Measurements from ENCODE around the gene KRTAP10-3.
"Not testable (repeated sequence)": the region's sequence is repeated elsewhere in the genome, so short reads cannot be mapped to it uniquely, and the experiment has no call there.

KRTAP10-3 gene

DNA sequence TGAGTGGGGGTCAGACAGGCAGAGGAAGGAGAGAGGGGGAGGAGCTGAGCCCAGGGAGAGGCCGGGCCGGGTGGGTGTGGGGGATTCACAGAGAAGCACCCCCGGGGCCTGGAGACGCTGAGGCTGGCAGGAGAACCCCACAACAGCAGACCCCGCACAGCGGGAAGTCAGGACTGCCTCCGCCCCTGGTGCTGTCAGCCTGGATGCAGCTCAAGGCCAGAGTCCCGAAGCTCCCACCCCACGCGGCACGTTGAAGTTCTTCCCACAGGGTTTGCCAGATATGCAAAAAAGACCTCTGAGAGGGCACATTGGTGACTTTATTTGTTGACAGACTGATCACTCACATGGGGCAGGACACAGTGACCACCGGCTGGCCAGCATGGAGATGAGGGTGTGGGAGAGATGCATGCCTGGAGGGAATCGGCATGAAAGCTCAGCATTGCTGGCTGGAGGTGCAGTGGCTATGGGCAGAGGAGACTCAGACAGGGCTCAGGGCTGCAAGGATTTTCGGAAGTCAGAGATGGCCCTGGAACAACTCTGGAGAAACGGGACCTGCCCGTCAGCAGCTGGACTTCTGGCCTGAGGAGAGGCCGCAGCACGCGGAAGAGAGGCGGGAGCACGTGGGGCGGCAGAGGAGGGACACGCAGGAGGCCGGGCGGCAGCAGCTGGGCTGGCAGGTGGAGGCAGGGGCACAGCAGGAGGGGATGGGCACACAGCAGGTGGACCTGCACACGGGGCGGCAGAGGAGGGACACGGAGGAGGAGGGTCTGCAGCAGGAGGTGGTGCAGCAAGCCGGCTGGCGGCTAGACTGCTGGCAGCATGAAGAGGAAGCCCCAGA, 885 bp downstream of the KRTAP10-3 start:
- Histone ChIP-seq H3K27ac (ENCODE audit: insufficient read depth, low read length, poor library complexity, severe bottlenecking) (no peak overlapping the region), H3K9me3 (ENCODE audit: control insufficient read depth, low read length) (no peaks in the 10 kb centered on the region)

DNA sequence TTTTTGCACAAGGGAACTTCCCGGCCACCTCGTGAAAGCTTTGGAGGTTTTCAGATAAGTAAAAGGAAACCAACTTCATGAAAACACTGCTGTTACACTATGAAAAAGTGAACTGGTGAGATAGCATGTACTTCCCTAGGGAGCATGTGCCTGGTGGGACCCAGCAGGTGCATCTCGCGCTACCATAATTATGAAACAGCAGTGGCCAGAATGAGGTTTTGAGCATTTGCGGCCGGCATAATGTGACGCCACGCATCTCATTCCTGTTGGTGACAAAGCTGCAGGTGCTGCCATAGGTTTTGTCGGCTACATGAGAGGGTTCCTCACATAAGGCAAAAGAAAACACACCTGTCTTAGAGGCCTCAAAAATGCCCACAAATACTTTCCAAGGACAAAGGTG, 1.7 kb downstream of the KRTAP10-3 start:
- Histone ChIP-seq H3K27me3 (replicated peaks; ENCODE audit: control insufficient read depth, insufficient read depth, low read length, poor library complexity, severe bottlenecking) (no peaks in the 10 kb centered on the region), H3K27ac (ENCODE audit: insufficient read depth, low read length, poor library complexity, severe bottlenecking) (no peak overlapping the region), H3K4me3 (ENCODE audit: insufficient read depth, low read depth, low read length, poor library complexity, severe bottlenecking) (no peak overlapping the region), H3K36me3 (ENCODE audit: control insufficient read depth, insufficient read depth, low read length) (no peaks in the 10 kb centered on the region), H3K9me3 (ENCODE audit: control insufficient read depth, low read length) (no peaks in the 10 kb centered on the region), H3K4me1 (ENCODE audit: control insufficient read depth, insufficient read depth, low read length, poor library complexity, severe bottlenecking) (no peaks in the 10 kb centered on the region)
- DNase-seq = no peak

More for the DNA sequence above, 885 bp downstream of the KRTAP10-3 start:
- Histone ChIP-seq H3K4me1 (ENCODE audit: control insufficient read depth, insufficient read depth, low read length, poor library complexity, severe bottlenecking) (no peaks in the 10 kb centered on the region), H3K36me3 (ENCODE audit: control insufficient read depth, insufficient read depth, low read length) (no peaks in the 10 kb centered on the region), H3K4me3 (ENCODE audit: insufficient read depth, low read depth, low read length, poor library complexity, severe bottlenecking) (no peak overlapping the region), H3K27me3 (replicated peaks; ENCODE audit: control insufficient read depth, insufficient read depth, low read length, poor library complexity, severe bottlenecking) (no peaks in the 10 kb centered on the region)
- DNase-seq = no peak

DNA sequence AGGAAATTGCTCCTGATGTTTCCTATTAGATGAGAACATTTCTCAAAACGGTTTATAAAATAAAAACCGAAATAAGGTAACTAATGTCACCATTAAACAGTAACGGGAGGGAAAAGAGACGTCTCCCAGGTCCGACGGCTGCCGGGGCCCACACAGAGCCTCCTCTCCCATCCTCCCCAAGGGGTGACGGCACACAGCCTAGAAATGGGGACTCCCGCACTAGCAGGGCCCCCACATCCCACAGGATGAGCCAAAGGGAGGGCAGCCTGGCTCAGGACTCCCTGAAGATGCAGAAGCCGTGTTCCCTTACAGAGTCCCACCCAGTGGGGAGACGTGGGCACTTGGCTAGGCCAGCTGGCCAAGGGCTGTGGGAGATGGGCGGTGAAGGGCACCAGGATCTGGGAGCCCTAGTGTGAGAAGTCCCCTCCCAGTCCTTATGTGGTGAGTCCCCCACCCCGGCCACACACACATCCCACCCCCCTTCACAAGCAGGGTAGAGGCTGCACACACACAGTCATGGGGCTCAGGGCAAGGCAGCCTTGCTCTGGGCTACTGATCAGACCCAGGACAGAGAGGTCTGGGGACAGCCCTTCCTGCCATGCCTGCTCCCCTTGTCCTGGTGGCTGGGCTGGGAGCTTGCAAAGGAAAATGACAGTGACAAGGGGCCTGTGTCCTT, 3.3 kb downstream of the KRTAP10-3 start:
- Histone ChIP-seq H3K4me1 (ENCODE audit: control insufficient read depth, insufficient read depth, low read length, poor library complexity, severe bottlenecking) (no peaks in the 10 kb centered on the region), H3K36me3 (ENCODE audit: control insufficient read depth, insufficient read depth, low read length) (no peaks in the 10 kb centered on the region), H3K4me3 (ENCODE audit: insufficient read depth, low read depth, low read length, poor library complexity, severe bottlenecking) (no peak overlapping the region), H3K27ac (ENCODE audit: insufficient read depth, low read length, poor library complexity, severe bottlenecking) (no peak overlapping the region), H3K27me3 (replicated peaks; ENCODE audit: control insufficient read depth, insufficient read depth, low read length, poor library complexity, severe bottlenecking) (no peaks in the 10 kb centered on the region), H3K9me3 (ENCODE audit: control insufficient read depth, low read length) (no peaks in the 10 kb centered on the region)
- DNase-seq = no peak

- H3K4me1 ChIP-seq (ENCODE audit: control insufficient read depth, insufficient read depth, low read length, poor library complexity, severe bottlenecking) = peaks cover 4% of the 10 kb centered on the region
- no peaks in the 10 kb centered on the region for H3K9me3 ChIP-seq (ENCODE audit: control insufficient read depth, low read length)
- no peak overlapping the region for H3K4me3 ChIP-seq (ENCODE audit: insufficient read depth, low read depth, low read length, poor library complexity, severe bottlenecking)
- DNase-seq = no peak
- no peaks in the 10 kb centered on the region for H3K36me3 ChIP-seq (ENCODE audit: control insufficient read depth, insufficient read depth, low read length)
- H3K27ac ChIP-seq (ENCODE audit: insufficient read depth, low read length, poor library complexity, severe bottlenecking) = no peak overlapping the region
- no peaks in the 10 kb centered on the region for H3K27me3 ChIP-seq (replicated peaks; ENCODE audit: control insufficient read depth, insufficient read depth, low read length, poor library complexity, severe bottlenecking)
Observed at GRCh38 chr21:44552681-44553080, 5.9 kb downstream of the KRTAP10-3 start.

DNA sequence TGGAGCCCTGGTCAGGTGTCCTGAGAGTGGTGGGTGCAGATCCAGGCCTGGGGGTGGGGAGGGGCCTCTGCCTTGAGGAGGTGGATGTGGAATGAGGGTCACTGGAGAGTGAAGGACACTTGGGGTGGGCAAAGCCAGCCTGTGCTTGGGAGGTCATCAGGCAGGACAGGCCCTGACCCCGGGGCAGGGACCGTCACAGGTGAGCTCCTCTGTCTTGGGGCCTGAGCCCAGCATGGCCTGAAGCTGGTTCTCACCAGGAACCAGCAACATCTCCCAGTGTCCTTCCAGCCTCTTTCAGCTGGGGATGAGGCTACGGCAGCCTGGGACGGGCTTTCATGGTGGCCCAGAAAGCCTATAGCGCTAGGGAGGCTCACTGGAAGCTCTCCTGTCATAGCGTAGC, 6.5 kb downstream of the KRTAP10-3 start:
- Histone ChIP-seq H3K36me3 (ENCODE audit: control insufficient read depth, insufficient read depth, low read length) (no peaks in the 10 kb centered on the region), H3K27ac (ENCODE audit: insufficient read depth, low read length, poor library complexity, severe bottlenecking) (no peak overlapping the region), H3K4me1 (ENCODE audit: control insufficient read depth, insufficient read depth, low read length, poor library complexity, severe bottlenecking) (peaks cover 9% of the 10 kb centered on the region), H3K27me3 (replicated peaks; ENCODE audit: control insufficient read depth, insufficient read depth, low read length, poor library complexity, severe bottlenecking) (no peaks in the 10 kb centered on the region), H3K9me3 (ENCODE audit: control insufficient read depth, low read length) (no peaks in the 10 kb centered on the region), H3K4me3 (ENCODE audit: insufficient read depth, low read depth, low read length, poor library complexity, severe bottlenecking) (no peak overlapping the region)
- no peak for DNase-seq

- no peak within 1 kb of the TSS for H3K4me3 ChIP-seq (ENCODE audit: insufficient read depth, low read depth, low read length, poor library complexity, severe bottlenecking)
- no peak for DNase-seq
- no peak within 1 kb of the TSS for H3K27ac ChIP-seq (ENCODE audit: insufficient read depth, low read length, poor library complexity, severe bottlenecking)
- H3K27me3 ChIP-seq (replicated peaks; ENCODE audit: control insufficient read depth, insufficient read depth, low read length, poor library complexity, severe bottlenecking) = no peaks in the 10 kb centered on the region
- peaks cover 9% of the 10 kb centered on the region for H3K4me1 ChIP-seq (ENCODE audit: control insufficient read depth, insufficient read depth, low read length, poor library complexity, severe bottlenecking)
- no peaks in the 10 kb centered on the region for H3K36me3 ChIP-seq (ENCODE audit: control insufficient read depth, insufficient read depth, low read length)
- no peaks in the 10 kb centered on the region for H3K9me3 ChIP-seq (ENCODE audit: control insufficient read depth, low read length)
Observed at GRCh38 chr21:44551340-44551961, 7.1 kb downstream of the KRTAP10-3 start, which contains the start of gene KRTAP10-2. KRTAP10-2 (minus strand) TSS chr21:44551505; CDS start chr21:44551458, 47 bp downstream.

DNA sequence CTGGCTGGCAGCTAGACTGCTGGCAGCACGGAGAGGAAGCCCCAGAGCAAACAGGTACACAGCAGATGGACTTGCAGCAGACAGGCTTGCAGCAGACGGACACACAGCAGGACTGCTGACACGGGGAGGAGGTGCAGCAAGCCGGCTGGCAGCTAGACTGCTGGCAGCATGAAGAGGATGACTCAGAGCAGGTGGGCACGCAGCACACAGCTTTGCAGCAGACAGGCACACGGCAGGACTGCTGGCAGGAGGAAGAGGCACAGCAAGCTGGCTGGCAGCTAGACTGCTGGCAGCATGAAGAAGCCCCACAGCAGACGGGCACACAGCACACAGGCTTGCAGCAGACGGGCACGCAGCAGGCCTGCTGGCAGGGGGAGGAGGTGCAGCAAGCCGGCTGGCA, 7.8 kb downstream of the KRTAP10-3 start:
- DNase-seq = no peak
- Histone ChIP-seq H3K27me3 (replicated peaks; ENCODE audit: control insufficient read depth, insufficient read depth, low read length, poor library complexity, severe bottlenecking) (no peaks in the 10 kb centered on the region), H3K4me3 (ENCODE audit: insufficient read depth, low read depth, low read length, poor library complexity, severe bottlenecking) (no peak overlapping the region), H3K27ac (ENCODE audit: insufficient read depth, low read length, poor library complexity, severe bottlenecking) (no peak overlapping the region), H3K9me3 (ENCODE audit: control insufficient read depth, low read length) (no peaks in the 10 kb centered on the region), H3K36me3 (ENCODE audit: control insufficient read depth, insufficient read depth, low read length) (no peaks in the 10 kb centered on the region), H3K4me1 (ENCODE audit: control insufficient read depth, insufficient read depth, low read length, poor library complexity, severe bottlenecking) (peaks cover 9% of the 10 kb centered on the region)

DNA sequence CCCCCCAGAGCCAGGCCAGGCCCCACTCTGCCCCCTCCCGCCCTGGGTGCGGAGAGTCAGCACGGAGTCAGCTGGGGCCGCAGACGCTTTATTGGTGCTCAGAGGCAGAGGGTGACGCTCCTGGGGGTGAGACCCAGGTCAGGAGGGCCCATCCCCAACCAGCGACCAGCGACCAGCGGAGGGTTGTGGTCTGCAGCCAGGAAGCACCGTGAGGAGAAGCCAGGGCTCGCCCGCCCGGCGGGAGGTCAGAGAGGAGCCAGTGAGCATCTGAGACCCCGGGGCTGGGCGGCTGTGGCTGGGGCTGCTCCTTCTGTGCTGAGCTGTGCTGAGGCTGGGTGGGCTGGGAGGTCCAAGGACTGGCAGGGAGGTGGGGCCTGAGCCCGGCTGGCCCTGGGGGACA, 8.3 kb downstream of the KRTAP10-3 start:
- H3K27me3 ChIP-seq (replicated peaks; ENCODE audit: control insufficient read depth, insufficient read depth, low read length, poor library complexity, severe bottlenecking); H3K9me3 ChIP-seq (ENCODE audit: control insufficient read depth, low read length); DNase-seq; H3K4me1 ChIP-seq (ENCODE audit: control insufficient read depth, insufficient read depth, low read length, poor library complexity, severe bottlenecking); H3K27ac ChIP-seq (ENCODE audit: insufficient read depth, low read length, poor library complexity, severe bottlenecking); H3K4me3 ChIP-seq (ENCODE audit: insufficient read depth, low read depth, low read length, poor library complexity, severe bottlenecking); H3K36me3 ChIP-seq (ENCODE audit: control insufficient read depth, insufficient read depth, low read length): not testable (repeated sequence)

- Histone ChIP-seq H3K27ac (ENCODE audit: insufficient read depth, low read length, poor library complexity, severe bottlenecking) (no peak overlapping the region), H3K36me3 (ENCODE audit: control insufficient read depth, insufficient read depth, low read length) (no peaks in the 10 kb centered on the region), H3K4me1 (ENCODE audit: control insufficient read depth, insufficient read depth, low read length, poor library complexity, severe bottlenecking) (peaks cover 9% of the 10 kb centered on the region), H3K4me3 (ENCODE audit: insufficient read depth, low read depth, low read length, poor library complexity, severe bottlenecking) (no peak overlapping the region), H3K27me3 (replicated peaks; ENCODE audit: control insufficient read depth, insufficient read depth, low read length, poor library complexity, severe bottlenecking) (no peaks in the 10 kb centered on the region), H3K9me3 (ENCODE audit: control insufficient read depth, low read length) (no peaks in the 10 kb centered on the region)
- DNase-seq = no peak
Observed at GRCh38 chr21:44549525-44550211, 8.9 kb downstream of the KRTAP10-3 start.
